Neural cell (in vitro differentiated cells): ENCODE measurements around the gene SF1. TPM values are rescaled to one million over a fixed set of nuclear protein-coding genes. Genes with fewer than 3 reads are reported as not detected.

Source experiments
- H2AFZ ChIP-seq: fragments of 200-600, 300-800 bp; sonication (generic), shearing (Covaris generic); 2 replicates; pipeline ENCODE4 v1.6.0; 2014; ENCODE audit warnings: low read depth, mild to moderate bottlenecking, antibody characterized with exemption, low read length, moderate library complexity
- H3F3A ChIP-seq: fragments of 200-600 bp; shearing (Covaris generic); 2 replicates; pipeline ENCODE4 v1.6.1; 2016; ENCODE audit warnings: mild to moderate bottlenecking, moderate library complexity, mixed read lengths, antibody characterized with exemption, low read length; ENCODE audit not compliant: insufficient read depth, poor library complexity, severe bottlenecking
- H3K27ac ChIP-seq: fragments of 200-600, 300-800 bp; sonication (generic), shearing (Covaris generic); 2 replicates; pipeline ENCODE4 v1.5.1; 2014; ENCODE audit warnings: mild to moderate bottlenecking, low read length, moderate library complexity
- H3K27me3 ChIP-seq: fragments of 300-800, 200-600 bp; sonication (generic), shearing (Covaris generic); 2 replicates; pipeline ENCODE4 v1.6.0; 2014; ENCODE audit warnings: mild to moderate bottlenecking, low read depth, low read length, moderate library complexity; ENCODE audit not compliant: insufficient read depth
- H3K36me3 ChIP-seq: fragments of 300-800, 200-600 bp; sonication (generic), shearing (Covaris generic); 2 replicates; pipeline ENCODE4 v1.5.1; 2014; ENCODE audit warnings: mild to moderate bottlenecking, antibody characterized with exemption, low read length, moderate library complexity; ENCODE audit not compliant: insufficient read depth
- H3K4me2 ChIP-seq: fragments of 300-800, 200-600 bp; sonication (generic), shearing (Covaris generic); 2 replicates; pipeline ENCODE4 v1.6.0; 2014; ENCODE audit warnings: mild to moderate bottlenecking, low read length
- H3K4me3 ChIP-seq: fragments of 300-800, 200-600 bp; sonication (generic), shearing (Covaris generic); 2 replicates; pipeline ENCODE4 v1.5.1; 2014; ENCODE audit warnings: mild to moderate bottlenecking, low read length, moderate library complexity
- H3K79me2 ChIP-seq: fragments of 200-600 bp; shearing (Covaris generic); replicated peaks from 2 replicates; pipeline ENCODE4 v1.6.0; 2014; ENCODE audit warnings: mild to moderate bottlenecking, low read length, moderate library complexity; ENCODE audit not compliant: insufficient read depth
- H3K9ac ChIP-seq: fragments of 300-800, 200-600 bp; sonication (generic), shearing (Covaris generic); 2 replicates; pipeline ENCODE4 v1.6.1; 2016; ENCODE audit warnings: mild to moderate bottlenecking, low read length, mixed read lengths
- H3K9me2 ChIP-seq: fragments of 200-600 bp; shearing (Covaris generic); 2 replicates; pipeline ENCODE4 v1.6.1; 2016; ENCODE audit warnings: mild to moderate bottlenecking, low read length, mixed read lengths; ENCODE audit not compliant: insufficient read depth
- H3K9me3 ChIP-seq: fragments of 200-600, 300-800 bp; sonication (generic), shearing (Covaris generic); 2 replicates; pipeline ENCODE4 v1.6.1; 2016; ENCODE audit warnings: mild to moderate bottlenecking, mixed run types, low read length, moderate library complexity, mixed read lengths
- H4K20me1 ChIP-seq: fragments of 200-600 bp; shearing (Covaris generic); 2 replicates; pipeline ENCODE4 v1.6.1; 2016; ENCODE audit warnings: mild to moderate bottlenecking, mixed run types; ENCODE audit not compliant: insufficient read depth
- CTCF ChIP-seq: fragments of 450-650 bp; IDR thresholded peaks from 2 replicates; pipeline ENCODE4 v1.5.1; 2014; ENCODE audit warnings: antibody characterized with exemption, mild to moderate bottlenecking, moderate library complexity; ENCODE audit not compliant: poor library complexity, severe bottlenecking
- EP300 ChIP-seq: fragments of 450-650 bp; conservative IDR thresholded peaks from 2 replicates; pipeline ENCODE4 v1.6.1; 2014; ENCODE audit warnings: antibody characterized with exemption, mild to moderate bottlenecking, moderate library complexity; ENCODE audit not compliant: poor library complexity, severe bottlenecking
- EZH2 ChIP-seq: fragments of 200-600, 300-800 bp; shearing (Covaris generic), sonication (generic); IDR thresholded peaks from 2 replicates; pipeline ENCODE4 v1.6.1; 2014; ENCODE audit warnings: antibody characterized with exemption, low read length, borderline replicate concordance, mild to moderate bottlenecking; ENCODE audit not compliant: insufficient read depth, poor library complexity, severe bottlenecking
- MXI1 ChIP-seq: fragments of 450-650 bp; conservative IDR thresholded peaks from 2 replicates; pipeline ENCODE4 v1.6.1; 2014; ENCODE audit warnings: antibody characterized with exemption, mild to moderate bottlenecking; ENCODE audit not compliant: poor library complexity, severe bottlenecking
- POLR2AphosphoS5 ChIP-seq: IDR thresholded peaks from 2 replicates; pipeline ENCODE4 v1.6.1; 2012
- RAD21 ChIP-seq: fragments of 450-650 bp; conservative IDR thresholded peaks from 2 replicates; pipeline ENCODE4 v1.6.1; 2014; ENCODE audit warnings: antibody characterized with exemption, mild to moderate bottlenecking, moderate library complexity
- REST ChIP-seq: IDR thresholded peaks from 2 replicates; pipeline ENCODE4 v1.6.1; 2012; ENCODE audit warnings: borderline replicate concordance
- SMC3 ChIP-seq: fragments of 450-650 bp; conservative IDR thresholded peaks from 2 replicates; pipeline ENCODE4 v1.6.1; 2014; ENCODE audit warnings: antibody characterized with exemption, mild to moderate bottlenecking, moderate library complexity; ENCODE audit not compliant: poor library complexity
- TAF1 ChIP-seq: IDR thresholded peaks from 2 replicates; pipeline ENCODE4 v1.6.1; 2012; ENCODE audit warnings: low read depth
- polyA plus RNA-seq: library from polyadenylated mRNA; depleted of rRNA; stranded (reverse); fragments of >200 nt; gene quantifications from 2 replicates; pipeline ENCODE4 v1.2.3, GENCODE V29; 2014

Gene SF1
- polyA plus RNA-seq, 1 donor from 2014 or later, result 53.2 TPM

GRCh38 chr11:64799256-64799622 is 20.9 kb upstream of the SF1 start:
- H3K27me3 ChIP-seq, result no peaks in the 10 kb centered on the region
- no peaks in the 10 kb centered on the region for H3F3A ChIP-seq
- no peak overlapping the region for H3K4me3 ChIP-seq
- H3K4me2 ChIP-seq, result no peak overlapping the region
- no peaks in the 10 kb centered on the region for H4K20me1 ChIP-seq
- H2AFZ ChIP-seq, result no peak overlapping the region
- TF ChIP-seq CTCF (no peak), TAF1 (no peak), REST (no peak), EP300 (no peak)
- H3K36me3 ChIP-seq, result no peaks in the 10 kb centered on the region
- H3K9me3 ChIP-seq, result no peaks in the 10 kb centered on the region
- no peaks in the 10 kb centered on the region for H3K9me2 ChIP-seq
- H3K27ac ChIP-seq, result no peak overlapping the region
- H3K9ac ChIP-seq, result no peak overlapping the region
- no peaks in the 10 kb centered on the region for H3K79me2 ChIP-seq

- Histone ChIP-seq H3K36me3 (no peaks in the 10 kb centered on the region), H2AFZ (no peak overlapping the region), H3F3A (no peaks in the 10 kb centered on the region), H3K27me3 (no peaks in the 10 kb centered on the region), H4K20me1 (no peaks in the 10 kb centered on the region), H3K9me2 (no peaks in the 10 kb centered on the region), H3K4me2 (no peak overlapping the region), H3K9ac (no peak overlapping the region), H3K79me2 (no peaks in the 10 kb centered on the region), H3K27ac (no peak overlapping the region), H3K4me3 (no peak overlapping the region), H3K9me3 (no peaks in the 10 kb centered on the region)
- TF ChIP-seq RAD21, result no peak
These were observed 18.6 kb upstream of the SF1 start for GRCh38 chr11:64796757-64797541.

- Histone ChIP-seq H3K79me2 (no peaks in the 10 kb centered on the region), H3K27me3 (no peaks in the 10 kb centered on the region), H3K27ac (no peak overlapping the region), H3K9me2 (no peaks in the 10 kb centered on the region), H2AFZ (no peak overlapping the region), H3K9ac (no peak overlapping the region), H4K20me1 (no peaks in the 10 kb centered on the region), H3F3A (no peaks in the 10 kb centered on the region), H3K4me3 (no peak overlapping the region), H3K4me2 (no peak overlapping the region), H3K9me3 (no peaks in the 10 kb centered on the region), H3K36me3 (no peaks in the 10 kb centered on the region)
- TF ChIP-seq REST, result no peak
- TF ChIP-seq MXI1, result no peak
- TF ChIP-seq RAD21, result no peak
- TF ChIP-seq EZH2, result no peak
- no peak for TF ChIP-seq CTCF
- TF ChIP-seq POLR2AphosphoS5, result no peak
- no peak for TF ChIP-seq SMC3
- TF ChIP-seq EP300, result no peak
- no peak for TF ChIP-seq TAF1
These were observed 17.9 kb upstream of the SF1 start for GRCh38 chr11:64796047-64796756.
